ENCODE results near the gene FASTKD1. TPM values are rescaled to one million over a fixed set of nuclear protein-coding genes. Genes with fewer than 3 reads are reported as not detected.

The FASTKD1 gene
- total RNA-seq, 1 experiment from 2014 or later, result 37.6 TPM

GRCh38 chr2:169513926-169514325, 59.7 kb downstream of the FASTKD1 start:
- no TSS peak for BruUV-seq (replicated peaks)
- POLR2A ChIA-PET, result no interaction called here

More at GRCh38 chr2:169513926-169514325, 59.7 kb downstream of the FASTKD1 start:
- Histone ChIP-seq H3K27ac (ENCODE audit: low read depth, low read length) (no peak overlapping the region), H3K4me3 (replicated peaks in 1 of 2; ENCODE audit: low read depth in 1 of 2, low read length in 2 of 2) (no peak overlapping the region), H3K9me2 (ENCODE audit: insufficient read depth) (no peaks in the 10 kb centered on the region), H3K9ac (ENCODE audit: low read length) (no peak overlapping the region), H4K20me1 (ENCODE audit: insufficient read depth) (no peaks in the 10 kb centered on the region), H3K9me3 (ENCODE audit: control insufficient read depth in 1 of 2, insufficient read depth in 1 of 2, low read depth in 1 of 2, low read length in 2 of 2) (no peaks in the 10 kb centered on the region), H3K4me2 (ENCODE audit: low read length) (no peak overlapping the region), H3K4me1 (ENCODE audit: control insufficient read depth in 1 of 2, insufficient read depth in 2 of 2, low read length in 2 of 2) (peaks cover 6 to 20% of the 10 kb centered on the region in 2 experiments), H3K36me3 (ENCODE audit: control insufficient read depth in 1 of 2, insufficient read depth in 2 of 2, low read length in 2 of 2) (no peaks in the 10 kb centered on the region), H2AFZ (ENCODE audit: low read depth, low read length, poor library complexity, severe bottlenecking) (no peak overlapping the region), H3K27me3 (ENCODE audit: insufficient read depth, low read length) (no peaks in the 10 kb centered on the region), H3K79me2 (ENCODE audit: insufficient read depth, low read length) (no peaks in the 10 kb centered on the region)
- no peak for TF ChIP-seq EZH2 (IDR thresholded peaks at IDR 0.05)
- TF ChIP-seq YY1 (IDR thresholded peaks at IDR 0.05; ENCODE audit: extremely low read depth, insufficient replicate concordance, low read depth, low read length), result no peak
- no peak for TF ChIP-seq SP1 (IDR thresholded peaks at IDR 0.05; ENCODE audit: low read depth)
- TF ChIP-seq SRF (IDR thresholded peaks at IDR 0.05; ENCODE audit: low read depth), result no peak
- TF ChIP-seq REST (IDR thresholded peaks at IDR 0.05; ENCODE audit: low read depth), result no peak
- TF ChIP-seq ELF1 (IDR thresholded peaks at IDR 0.05; ENCODE audit: borderline replicate concordance, low read depth), result no peak
- no peak for TF ChIP-seq POLR2A (IDR thresholded peaks at IDR 0.05; ENCODE audit: borderline replicate concordance, extremely low read depth, insufficient read depth, insufficient read length)
- TF ChIP-seq FOSL1 (IDR thresholded peaks at IDR 0.05; ENCODE audit: low read depth), result no peak
- TF ChIP-seq EGR1 (IDR thresholded peaks at IDR 0.05; ENCODE audit: low read depth), result no peak
- TF ChIP-seq ATF3 (IDR thresholded peaks at IDR 0.05), result no peak
- no peak for TF ChIP-seq ZBTB33 (IDR thresholded peaks at IDR 0.05; ENCODE audit: extremely low read depth, insufficient replicate concordance, low read length)
- TF ChIP-seq CTCF (IDR thresholded peaks at IDR 0.05 in 2 of 3, conservative IDR thresholded peaks at IDR 0.05 in 1 of 3; ENCODE audit: borderline replicate concordance in 1 of 3, insufficient read depth in 1 of 3, low read depth in 2 of 3, low read length in 2 of 3), result no peak
- TF ChIP-seq EZH2phosphoT487 (IDR thresholded peaks at IDR 0.05; ENCODE audit: borderline replicate concordance), result no peak
- no peak for TF ChIP-seq TCF7L2 (IDR thresholded peaks at IDR 0.05; ENCODE audit: borderline replicate concordance, extremely low read depth, insufficient read depth, insufficient read length)
- ChIA-PET RAD21 (ENCODE audit: low non-redundant PET in 1 of 2, low total read pairs in 2 of 2, uncharacterized antibody in 2 of 2, unreplicated experiment in 2 of 2) (no interaction called here), CTCF (no interaction called here)
- intact Hi-C loops (cut with micrococcal nuclease), result no loop called here
- no peak for DNase-seq (ENCODE audit: low read depth, low spot score)
- no peak for ATAC-seq

Measured in HCT116 (cell line).